Raji (cell line): ENCODE results near the gene IL1RAPL1.

Experiments used
- POLR2A ChIP-seq: IDR thresholded peaks from 2 replicates; pipeline ENCODE4 v1.6.1; 2011; ENCODE audit warnings: low read depth, low read length, control low read depth; ENCODE audit not compliant: insufficient read depth

The IL1RAPL1 gene

DNA sequence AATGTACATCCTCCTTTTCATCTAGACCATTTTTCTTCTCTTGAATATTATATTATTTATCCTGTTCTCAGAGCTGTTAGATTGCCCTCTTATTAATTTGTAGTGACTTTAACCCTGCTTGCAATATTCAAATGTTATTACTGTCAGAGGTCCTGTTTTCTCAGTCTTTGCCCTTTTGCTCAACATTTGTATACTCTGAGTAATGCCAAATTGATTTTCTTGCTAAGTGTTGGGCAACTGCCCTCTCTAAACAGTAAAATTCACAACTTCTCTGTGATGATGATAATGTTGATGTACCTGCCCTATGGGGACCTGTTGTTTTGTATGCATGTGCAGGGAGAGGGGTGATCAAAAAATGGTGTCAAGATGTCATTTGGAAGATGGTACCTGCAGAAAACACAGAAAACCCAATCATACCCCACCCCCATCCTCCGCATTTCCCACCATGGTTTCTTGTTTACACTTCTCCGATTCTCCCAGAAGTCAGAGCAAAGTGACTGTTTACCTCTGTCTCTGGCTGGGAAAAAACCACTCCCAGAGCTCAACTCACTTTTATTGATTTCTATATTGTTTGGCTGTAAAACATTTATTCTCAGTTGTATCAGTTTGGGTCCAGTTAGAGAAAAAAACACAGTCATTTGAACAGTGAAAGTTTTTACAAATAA lies 694.0 kb downstream of the IL1RAPL1 start:
- no peak for TF ChIP-seq POLR2A

DNA sequence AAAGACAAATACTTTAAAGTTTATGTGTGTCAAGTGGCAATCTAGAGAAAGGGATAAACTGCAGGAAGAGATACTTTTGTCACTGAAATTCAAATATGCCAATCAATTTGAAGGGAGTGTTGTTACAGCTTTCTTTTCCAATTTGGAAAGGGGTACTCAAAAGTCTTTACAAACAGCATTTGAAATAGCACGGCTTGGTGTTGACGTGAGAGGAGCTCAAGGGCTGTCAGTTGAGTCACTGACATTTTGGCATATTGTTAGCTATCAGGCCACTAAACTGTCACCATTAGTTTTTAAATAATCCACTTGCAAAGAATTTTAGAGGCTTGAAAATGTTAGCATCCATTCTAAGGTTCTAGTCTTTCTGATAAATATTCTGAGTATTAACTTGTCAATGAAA lies 698.4 kb downstream of the IL1RAPL1 start:
- TF ChIP-seq POLR2A = no peak

DNA sequence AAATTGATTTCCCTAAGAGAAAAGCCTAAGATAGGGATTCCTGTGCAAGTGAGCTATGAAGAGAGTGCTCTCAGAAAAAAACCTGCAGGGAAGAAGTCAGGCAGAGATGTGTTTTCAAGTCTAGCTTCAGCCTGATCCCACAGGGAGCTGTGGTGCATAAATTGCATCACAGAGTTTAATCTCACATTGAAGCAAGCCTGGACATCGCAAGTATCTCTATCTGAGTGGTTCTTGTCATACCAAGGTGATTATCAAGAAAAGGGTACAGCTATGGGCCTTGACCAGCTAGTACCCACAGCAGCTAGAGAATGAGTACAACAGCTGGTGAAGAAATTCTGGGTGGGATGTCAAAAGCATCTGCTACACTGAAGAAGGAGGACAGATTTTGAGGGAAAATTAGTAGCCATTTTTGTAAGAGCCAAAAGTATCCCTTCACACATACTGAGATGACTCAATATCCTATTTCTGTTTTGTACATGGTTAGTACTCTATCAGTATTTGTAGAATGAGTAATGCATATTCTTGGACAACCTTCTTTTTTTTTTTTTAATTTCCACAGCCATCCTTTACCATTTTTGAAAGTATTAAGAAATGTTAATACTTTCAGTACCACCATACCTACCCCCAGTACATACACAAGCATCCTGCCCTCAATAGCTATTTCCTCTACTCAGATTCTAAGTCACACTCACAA lies 708.9 kb downstream of the IL1RAPL1 start:
- no peak for TF ChIP-seq POLR2A

DNA sequence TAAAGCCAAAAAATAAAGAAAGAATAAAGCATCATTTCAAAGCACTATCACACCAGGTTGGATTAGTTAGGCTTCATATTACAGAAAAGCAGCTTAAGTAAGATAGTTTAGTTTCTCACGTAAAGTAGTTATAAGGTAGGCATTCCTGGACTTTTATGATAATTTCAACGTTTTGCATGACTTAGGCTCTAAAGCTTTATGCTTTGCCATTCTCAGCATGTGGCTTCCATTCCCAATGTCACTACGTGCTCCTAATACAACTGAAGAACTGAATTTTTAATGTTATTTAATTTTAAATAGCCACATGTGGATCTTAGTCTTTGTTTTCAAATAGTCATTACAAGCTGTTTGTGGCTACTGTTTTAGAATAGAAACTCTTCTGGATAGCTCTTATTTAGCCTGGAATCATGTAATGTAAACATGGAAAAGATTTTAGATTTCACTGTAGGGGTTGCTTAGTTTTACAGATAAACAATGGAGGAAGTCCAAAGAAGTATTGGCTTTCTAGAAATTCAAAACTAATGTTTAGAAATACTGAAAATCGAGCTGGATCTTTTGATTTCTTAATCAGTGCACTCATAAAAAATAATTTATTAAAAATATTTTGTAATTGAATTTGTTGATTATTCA lies 710.0 kb downstream of the IL1RAPL1 start:
- TF ChIP-seq POLR2A = no peak

DNA sequence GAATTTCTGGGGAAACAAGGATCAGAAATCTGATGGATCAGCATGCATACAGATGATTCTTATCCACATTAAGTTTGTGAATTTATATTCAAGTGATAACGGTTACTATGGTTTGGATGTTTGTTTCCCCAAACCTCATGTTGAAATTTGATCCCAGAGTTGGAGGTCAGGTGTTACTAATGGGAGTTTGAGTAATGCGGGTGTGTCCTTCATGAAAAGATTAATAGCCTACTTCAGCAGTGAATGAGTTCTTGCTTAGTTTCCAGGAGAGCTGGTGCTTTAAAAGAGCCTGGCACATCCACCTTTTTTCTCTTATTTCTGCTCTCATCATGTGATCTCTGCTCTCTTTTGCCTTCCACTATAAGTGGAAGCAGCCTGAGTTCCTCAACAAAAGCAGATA lies 712.4 kb downstream of the IL1RAPL1 start:
- TF ChIP-seq POLR2A = no peak

DNA sequence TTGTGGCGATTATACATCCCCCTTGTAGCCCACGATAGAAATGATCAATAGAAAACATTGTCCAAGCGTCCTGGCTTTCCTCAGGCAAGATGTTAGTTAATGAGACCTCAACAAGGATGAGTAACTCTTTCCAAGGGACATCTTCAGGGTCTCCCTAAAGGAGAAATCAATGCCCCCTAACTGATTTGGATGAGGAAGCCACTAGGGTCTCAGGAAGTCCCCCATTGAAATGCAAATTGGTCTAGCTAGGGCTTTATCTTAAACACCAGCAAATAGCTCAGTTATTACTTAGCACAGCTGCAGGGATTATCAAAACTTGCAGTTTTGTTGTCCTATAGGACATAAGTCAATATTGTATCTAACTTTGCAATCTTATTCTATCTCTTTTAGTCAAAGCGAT lies 721.5 kb downstream of the IL1RAPL1 start:
- TF ChIP-seq POLR2A = no peak

DNA sequence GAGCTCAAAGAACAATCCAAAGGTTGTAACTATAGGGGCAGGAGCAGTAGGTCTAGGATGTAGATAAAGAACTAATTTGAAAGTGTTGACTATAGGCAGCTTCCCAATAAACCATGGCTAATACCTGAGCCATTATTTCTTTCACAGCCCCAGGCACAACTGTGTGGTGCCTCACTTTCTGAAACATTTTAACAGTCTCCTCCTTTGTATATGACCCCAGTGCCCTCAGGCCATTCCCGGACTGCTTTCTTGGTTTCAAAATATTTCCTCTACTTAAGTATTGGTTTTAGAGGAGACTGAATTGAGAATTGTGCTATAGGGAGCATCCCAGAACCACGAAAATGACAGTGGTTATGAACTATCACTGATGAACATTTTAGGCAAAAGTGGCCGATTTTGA lies 728.7 kb downstream of the IL1RAPL1 start:
- TF ChIP-seq POLR2A = no peak

DNA sequence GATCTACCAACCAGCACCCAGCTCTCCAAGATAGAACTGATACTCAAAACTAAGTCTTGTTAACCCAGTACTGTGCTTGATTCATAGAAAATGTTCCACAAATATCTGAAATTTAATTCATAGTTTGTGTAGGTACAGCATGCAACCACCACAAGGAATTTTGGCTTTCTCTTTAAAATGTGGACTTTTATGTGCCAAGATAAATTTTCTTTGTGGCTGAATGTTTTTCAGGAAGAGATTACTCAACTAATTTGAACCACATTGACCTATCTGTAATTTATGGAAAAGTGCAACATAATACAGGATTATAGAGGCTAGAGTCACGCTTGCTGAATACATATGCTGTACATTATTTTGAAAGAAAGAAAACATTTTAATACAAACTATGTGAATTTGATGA lies 730.8 kb downstream of the IL1RAPL1 start:
- TF ChIP-seq POLR2A = no peak

DNA sequence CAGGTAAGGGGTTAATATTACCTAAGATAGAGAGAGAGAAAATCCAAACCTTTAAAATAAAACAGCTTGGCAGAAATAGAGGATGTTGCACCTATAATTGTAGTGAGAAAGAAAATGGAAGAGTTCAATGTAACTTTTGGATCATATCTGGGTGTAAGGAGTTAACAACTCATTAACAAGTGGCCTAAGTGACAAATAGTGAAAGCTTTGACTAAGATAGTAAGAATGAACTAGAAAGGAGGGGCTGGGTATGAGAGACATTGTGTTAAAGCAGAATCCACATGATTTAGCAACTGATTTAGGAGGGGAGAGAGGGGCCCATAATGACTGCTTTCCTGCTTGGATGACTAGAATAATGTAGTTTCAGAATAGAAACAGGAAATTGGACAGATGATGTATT lies 761.0 kb downstream of the IL1RAPL1 start:
- no peak for TF ChIP-seq POLR2A

DNA sequence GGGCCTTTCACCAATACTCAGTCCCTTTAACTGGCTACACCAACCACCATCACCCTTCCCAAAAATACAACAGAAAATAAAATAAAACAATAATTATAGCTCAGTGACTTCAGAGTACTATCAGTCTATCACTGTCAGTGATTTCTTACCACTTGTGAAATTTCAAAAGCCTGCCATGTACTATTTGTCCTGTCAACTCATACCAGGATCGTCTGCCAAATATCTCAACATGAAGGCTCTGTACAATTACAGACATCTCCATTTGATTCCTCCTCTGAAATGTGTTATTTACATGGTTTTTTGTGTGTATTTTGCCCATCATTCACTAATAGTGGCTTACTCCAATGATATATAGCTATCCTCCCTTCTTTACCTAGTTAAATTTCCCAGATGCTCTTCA lies 772.0 kb downstream of the IL1RAPL1 start:
- no peak for TF ChIP-seq POLR2A

DNA sequence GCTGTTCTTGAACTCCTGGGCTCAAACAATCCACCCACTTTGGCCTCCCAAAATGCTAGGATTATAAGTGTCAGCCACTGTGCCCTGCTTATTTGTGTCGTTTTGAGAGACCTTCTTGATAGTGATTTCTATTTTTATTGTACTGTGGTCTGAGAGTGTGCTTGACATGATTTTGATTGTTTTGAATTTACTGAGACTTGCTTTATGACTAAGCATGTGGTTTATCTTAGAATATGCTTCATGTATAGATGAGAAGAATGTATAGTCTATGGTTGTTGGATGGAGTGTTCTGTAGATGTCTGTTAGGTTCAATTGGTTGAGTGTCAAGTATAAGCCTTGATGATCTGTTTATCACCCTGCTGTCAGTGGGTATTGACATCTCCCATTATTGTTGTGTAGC lies 789.3 kb downstream of the IL1RAPL1 start:
- TF ChIP-seq POLR2A = no peak

DNA sequence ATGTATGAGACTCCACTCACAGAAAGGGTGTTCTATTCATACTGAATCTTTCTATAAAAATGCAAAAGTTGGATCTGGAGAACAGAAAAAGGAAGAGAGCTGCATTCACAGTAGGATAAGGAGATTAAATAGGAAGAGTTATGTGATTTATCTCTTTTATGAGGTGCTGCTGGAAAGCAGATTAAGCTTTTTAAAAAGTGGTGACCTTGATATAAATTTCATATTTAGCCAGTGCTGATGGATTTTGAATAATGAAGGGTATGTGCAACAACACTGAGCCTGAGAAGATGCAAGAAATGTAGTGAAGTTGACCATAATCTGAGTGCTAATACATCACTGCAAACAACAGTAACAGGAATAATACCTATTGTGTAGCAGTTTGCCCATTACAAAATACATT lies 795.6 kb downstream of the IL1RAPL1 start:
- TF ChIP-seq POLR2A = no peak

DNA sequence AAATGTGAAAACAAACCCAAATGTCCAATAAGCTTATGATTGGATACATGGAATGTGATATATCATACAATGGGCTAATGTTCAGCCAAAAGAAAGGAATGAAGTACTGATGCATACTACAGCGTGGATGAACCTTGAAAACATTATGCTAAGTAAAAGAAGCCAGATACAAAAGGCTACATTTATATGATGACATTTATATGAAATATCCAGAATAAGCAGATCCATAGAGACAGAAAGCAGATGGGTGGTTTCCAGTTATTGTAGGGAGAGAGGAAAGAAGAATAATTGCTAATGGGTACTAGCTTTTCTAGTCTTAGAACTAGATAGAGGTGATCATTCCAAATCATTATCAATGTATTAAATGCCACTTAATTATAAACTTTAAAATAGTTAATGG lies 801.3 kb downstream of the IL1RAPL1 start:
- TF ChIP-seq POLR2A = no peak

DNA sequence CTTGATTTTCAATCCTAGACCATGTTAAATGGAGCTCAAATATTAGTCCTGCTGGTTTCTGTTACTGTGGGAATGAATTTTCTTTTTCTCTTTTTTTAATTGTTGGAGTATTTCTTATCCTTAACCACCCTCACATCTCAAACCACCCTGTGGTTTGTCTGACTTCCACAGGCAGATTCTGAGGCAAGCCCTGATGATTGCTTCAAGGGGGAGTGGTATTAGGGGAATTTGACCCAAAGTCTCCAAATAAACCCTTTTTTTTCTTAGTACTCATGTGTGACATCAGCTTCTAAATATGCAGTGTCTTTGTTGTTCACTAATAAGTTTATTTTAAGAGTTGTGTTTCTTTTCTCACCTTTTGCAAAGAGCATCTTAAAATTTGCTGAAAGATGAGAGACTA lies 810.3 kb downstream of the IL1RAPL1 start:
- TF ChIP-seq POLR2A = no peak

DNA sequence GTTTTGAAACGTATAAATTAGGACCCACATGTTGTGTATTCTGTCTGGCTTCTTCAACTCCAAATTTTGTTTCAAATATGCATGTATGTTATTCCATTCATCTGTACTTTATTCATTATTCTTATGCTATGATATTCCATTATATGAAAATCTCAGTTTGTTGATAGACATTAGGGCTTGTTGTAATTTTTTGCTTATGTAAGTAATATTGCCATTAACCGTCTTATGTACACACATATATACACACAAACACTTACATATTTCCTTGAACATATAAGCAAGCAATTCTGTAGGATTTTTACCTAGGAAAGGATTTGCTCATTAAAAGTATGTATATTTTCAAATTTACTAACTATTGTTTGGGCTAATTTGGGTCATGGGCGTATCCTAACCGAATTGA lies 820.1 kb downstream of the IL1RAPL1 start:
- no peak for TF ChIP-seq POLR2A

DNA sequence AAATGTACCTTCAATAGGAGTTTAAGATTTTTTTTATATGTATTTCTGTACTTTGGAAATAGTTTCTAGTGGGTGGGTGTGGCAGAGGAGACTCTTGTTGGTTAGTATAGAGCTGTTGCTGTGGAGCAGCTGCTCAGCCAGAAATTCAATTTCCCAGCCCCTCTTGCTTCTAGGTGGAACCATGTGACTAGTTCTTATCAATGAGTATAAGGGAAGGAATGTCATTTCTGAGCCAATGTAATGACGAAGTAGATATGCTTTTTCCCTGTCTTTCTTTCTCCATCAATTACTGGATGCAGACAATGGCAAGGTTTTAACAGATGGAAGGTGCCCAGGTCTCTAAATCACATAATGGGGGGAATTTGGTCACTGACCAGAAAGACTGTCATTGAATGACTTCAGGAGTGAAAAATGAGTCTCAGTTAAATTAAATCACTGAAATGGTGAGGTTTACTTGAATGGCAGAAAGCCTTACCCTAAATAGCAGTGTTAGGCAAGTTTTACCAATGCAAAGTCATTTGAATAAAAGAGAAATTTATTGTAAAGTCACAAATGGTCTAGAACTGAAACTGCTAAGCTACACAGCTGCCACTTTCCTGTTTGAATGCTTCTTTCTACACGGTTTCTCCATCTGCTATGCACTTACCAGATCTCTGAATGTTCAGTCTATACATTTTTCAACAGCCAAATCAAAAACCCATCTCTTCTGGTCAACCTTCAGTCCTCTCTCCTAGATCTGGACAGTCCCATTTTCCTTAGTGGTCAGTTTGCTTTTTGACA lies 832.7 kb downstream of the IL1RAPL1 start:
- TF ChIP-seq POLR2A = no peak

DNA sequence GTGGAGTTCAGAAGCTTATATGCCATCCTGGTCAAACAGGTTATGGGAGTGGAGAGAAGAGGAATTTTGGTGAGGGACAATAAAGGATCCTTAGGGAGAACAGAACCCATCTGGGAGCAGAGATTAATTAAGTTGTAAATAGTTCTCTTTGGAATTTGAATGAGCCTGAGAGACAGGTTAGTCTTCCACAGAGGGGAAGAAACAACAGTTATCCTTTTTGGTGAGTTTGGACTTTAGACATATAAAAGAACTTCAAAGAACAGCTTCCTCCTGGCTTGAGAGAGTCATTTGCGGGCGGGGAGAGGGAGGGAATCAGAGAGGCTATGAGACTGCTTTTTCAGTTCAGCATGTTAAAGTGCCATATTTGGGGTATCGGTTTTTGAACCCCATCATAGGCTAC lies 834.8 kb downstream of the IL1RAPL1 start:
- TF ChIP-seq POLR2A = no peak
